ENCODE data around the gene CNTLN.

GRCh38 chr9:17536027-17536426 is 401.2 kb downstream of the CNTLN start:
- TF ChIP-seq CTCF (conservative IDR thresholded peaks at IDR 0.05 in 1 of 2, IDR thresholded peaks at IDR 0.05 in 1 of 2; ENCODE audit: low read depth in 1 of 2, low read length in 2 of 2) (no peak), EZH2 (IDR thresholded peaks at IDR 0.05; ENCODE audit: low read length, missing control alignments) (no peak)
